ENCODE measurements around the gene ATP5F1C.
"Not testable (repeated sequence)": the region's sequence is repeated elsewhere in the genome, so short reads cannot be mapped to it uniquely, and the experiment has no call there.

Gene ATP5F1C

GRCh38 chr10:7794251-7795026 lies 6.5 kb downstream of the ATP5F1C start:
- DNase-seq, result no peak

- no peak for DNase-seq
These were observed 7.6 kb downstream of the ATP5F1C start for GRCh38 chr10:7795605-7796004.

- DNase-seq, result peak in 1 of 5 donors; percentile 18
These were observed 9.6 kb downstream of the ATP5F1C start for GRCh38 chr10:7797582-7797981.

- DNase-seq, result no peak
These were observed 14.6 kb downstream of the ATP5F1C start for GRCh38 chr10:7802606-7803005.

- DNase-seq, result no peak
These were observed 16.2 kb downstream of the ATP5F1C start for GRCh38 chr10:7804216-7804615.

- DNase-seq, result no peak
These were observed 16.8 kb downstream of the ATP5F1C start for GRCh38 chr10:7804741-7805140.

GRCh38 chr10:7808686-7809267 lies 20.8 kb downstream of the ATP5F1C start:
- DNase-seq, result no peak

GRCh38 chr10:7810443-7810842 lies 22.5 kb downstream of the ATP5F1C start:
- no peak for DNase-seq

GRCh38 chr10:7811000-7811399 lies 23.0 kb downstream of the ATP5F1C start:
- no peak for DNase-seq

- not testable (repeated sequence) for DNase-seq
These were observed 23.8 kb downstream of the ATP5F1C start for GRCh38 chr10:7811743-7812142.

GRCh38 chr10:7813481-7813880 lies 25.5 kb downstream of the ATP5F1C start:
- no peak for DNase-seq

- DNase-seq, result no peak
These were observed 29.6 kb downstream of the ATP5F1C start for GRCh38 chr10:7817576-7817975.

GRCh38 chr10:7817984-7818294 lies 30.0 kb downstream of the ATP5F1C start:
- no peak for DNase-seq

GRCh38 chr10:7818295-7819120 lies 30.5 kb downstream of the ATP5F1C start, which contains the start of gene TAF3:
TSS of gene TAF3 (plus strand) at chr10:7818505. CDS start at chr10:7818710, 205 bp downstream.
- DNase-seq, result peak; percentile 73 to 91 (median 88)

GRCh38 chr10:7819121-7819460 lies 31.1 kb downstream of the ATP5F1C start:
- DNase-seq, result peak in 2 of 5 donors; percentile 5 to 25

GRCh38 chr10:7824251-7824650 lies 36.3 kb downstream of the ATP5F1C start:
- no peak for DNase-seq

- DNase-seq, result no peak
These were observed 39.0 kb downstream of the ATP5F1C start for GRCh38 chr10:7826971-7827370.

GRCh38 chr10:7829289-7829834 lies 41.4 kb downstream of the ATP5F1C start:
- no peak for DNase-seq

- no peak for DNase-seq
These were observed 44.1 kb downstream of the ATP5F1C start for GRCh38 chr10:7832060-7832459.

GRCh38 chr10:7833210-7833609 lies 45.2 kb downstream of the ATP5F1C start:
- no peak for DNase-seq

GRCh38 chr10:7834262-7834661 lies 46.3 kb downstream of the ATP5F1C start:
- DNase-seq, result no peak

- DNase-seq, result no peak
These were observed 48.6 kb downstream of the ATP5F1C start for GRCh38 chr10:7836571-7836970.

- no peak for DNase-seq
These were observed 58.6 kb downstream of the ATP5F1C start for GRCh38 chr10:7846591-7846990.

All from T-helper 1 cell (primary cell).